Medulla oblongata (tissue), 1 donor: Measurements from ENCODE around the gene UBALD2.
"Not testable (repeated sequence)": the region's sequence is repeated elsewhere in the genome, so short reads cannot be mapped to it uniquely, and the experiment has no call there.

Experiments
- DNase-seq: peaks from one replicate; pipeline ENCODE4 v3.0.0-alpha.2; 2015; ENCODE audit errors: extremely low spot score

UBALD2 gene

DNA sequence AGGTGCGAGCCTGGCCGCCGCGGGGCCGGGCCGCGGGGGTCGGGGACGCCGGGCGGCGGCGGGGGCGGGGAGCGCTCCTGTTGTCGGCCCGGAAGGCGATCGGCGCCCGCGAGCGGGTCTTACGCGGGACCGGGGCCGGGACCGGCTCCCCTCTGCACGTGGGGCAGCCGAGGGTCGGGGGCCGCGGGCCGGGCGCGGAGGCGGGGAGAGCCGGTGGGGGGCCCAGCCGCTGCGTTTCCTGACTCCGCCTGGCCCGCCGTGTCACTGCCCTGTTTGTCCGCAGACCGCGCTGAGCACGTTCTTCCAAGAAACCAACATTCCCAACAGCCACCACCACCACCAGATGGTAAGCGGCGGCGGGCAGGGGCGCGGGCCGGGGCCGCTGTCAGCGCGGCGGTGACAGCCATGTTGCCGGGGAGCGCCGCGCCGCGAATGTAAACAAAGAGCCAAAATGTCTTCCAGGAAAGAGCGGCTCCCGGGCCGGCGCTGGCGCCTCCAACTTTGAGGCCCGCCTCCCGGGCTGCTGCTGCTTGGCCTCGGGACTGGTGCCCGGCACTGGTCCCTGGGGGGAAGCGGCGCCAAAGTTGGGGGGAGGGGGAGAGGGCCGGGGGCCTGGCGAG is 586 bp downstream of the UBALD2 start:
- DNase-seq = peak; percentile 36

DNA sequence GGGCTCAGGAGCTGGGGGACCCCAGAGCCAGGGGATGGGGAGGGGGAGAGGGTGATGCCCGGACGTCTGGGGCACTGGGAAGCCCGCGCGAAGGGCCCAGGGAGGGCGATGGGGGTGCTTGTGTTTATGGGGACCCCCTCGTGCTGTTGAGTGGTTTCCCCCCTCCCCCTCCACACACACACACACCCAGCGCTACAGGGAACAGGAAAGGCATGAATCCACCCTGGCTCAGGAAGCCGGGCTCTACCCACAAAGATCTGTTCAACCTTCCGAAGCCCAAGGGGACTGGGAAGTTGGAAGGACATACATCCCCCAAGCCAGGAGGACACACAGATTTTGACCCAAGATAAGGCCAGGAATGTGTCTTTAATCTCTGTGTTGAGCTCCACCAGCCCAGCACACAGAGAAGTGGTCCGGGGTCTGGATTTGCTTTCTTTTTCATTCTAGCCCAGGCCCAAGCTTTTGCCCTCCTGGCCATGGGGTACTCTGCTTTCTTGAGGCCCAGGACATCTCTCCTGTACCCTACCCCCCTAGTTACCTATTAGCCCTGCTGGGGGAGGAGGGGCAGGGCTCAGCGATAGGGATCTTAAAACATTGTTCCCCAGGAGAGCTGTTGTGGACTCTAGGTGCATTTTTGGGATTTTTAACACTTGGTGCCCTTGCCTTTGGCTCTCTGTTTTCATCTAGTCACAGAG is 1.2 kb downstream of the UBALD2 start:
- peak; percentile 46 for DNase-seq

DNA sequence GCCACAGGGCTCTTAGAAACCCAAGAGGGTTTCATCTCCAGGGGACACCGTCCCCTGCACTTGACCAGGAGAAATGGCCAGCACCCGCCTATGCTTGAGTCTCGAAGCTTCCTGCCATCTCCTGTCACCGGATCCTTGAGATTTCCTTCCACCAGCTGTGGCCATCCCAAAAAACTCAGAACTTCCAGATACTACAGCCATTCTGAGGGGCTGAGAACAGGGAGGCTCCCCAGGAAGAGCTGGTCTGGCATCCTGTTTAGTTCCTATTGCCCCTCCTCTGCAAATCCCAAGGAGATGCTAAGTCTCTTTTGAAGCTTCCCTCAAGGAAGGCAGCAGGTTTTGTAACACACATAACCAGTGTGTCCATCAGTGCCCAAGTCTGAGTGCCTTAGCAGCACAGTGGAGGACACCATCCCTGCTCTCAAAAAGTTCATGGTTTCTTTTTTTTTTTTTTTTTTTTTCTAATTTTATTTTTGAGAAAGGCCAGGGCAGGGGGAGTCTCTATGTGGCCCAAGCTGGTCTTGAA is 2.0 kb downstream of the UBALD2 start:
- no peak for DNase-seq

DNA sequence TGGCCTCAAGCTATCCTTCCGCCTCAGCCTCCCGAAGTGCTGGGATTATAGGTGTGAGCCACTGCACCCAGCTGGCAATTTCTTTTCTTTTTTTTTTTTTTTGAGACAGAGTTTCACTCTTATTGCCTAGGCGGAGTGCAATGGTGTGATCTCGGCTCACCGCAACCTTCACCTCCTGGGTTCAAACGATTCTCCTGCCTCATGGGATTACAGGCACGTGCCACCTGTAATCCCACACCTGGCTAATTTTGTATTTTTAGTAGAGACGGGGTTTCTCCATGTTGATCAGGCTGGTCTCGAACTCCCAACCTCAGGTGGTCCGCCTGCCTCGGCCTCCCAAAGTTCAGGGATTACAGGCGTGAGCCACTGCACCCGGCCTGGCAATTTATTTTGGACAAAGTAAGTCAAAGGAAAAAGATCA is 2.4 kb downstream of the UBALD2 start:
- DNase-seq = not testable (repeated sequence)

DNA sequence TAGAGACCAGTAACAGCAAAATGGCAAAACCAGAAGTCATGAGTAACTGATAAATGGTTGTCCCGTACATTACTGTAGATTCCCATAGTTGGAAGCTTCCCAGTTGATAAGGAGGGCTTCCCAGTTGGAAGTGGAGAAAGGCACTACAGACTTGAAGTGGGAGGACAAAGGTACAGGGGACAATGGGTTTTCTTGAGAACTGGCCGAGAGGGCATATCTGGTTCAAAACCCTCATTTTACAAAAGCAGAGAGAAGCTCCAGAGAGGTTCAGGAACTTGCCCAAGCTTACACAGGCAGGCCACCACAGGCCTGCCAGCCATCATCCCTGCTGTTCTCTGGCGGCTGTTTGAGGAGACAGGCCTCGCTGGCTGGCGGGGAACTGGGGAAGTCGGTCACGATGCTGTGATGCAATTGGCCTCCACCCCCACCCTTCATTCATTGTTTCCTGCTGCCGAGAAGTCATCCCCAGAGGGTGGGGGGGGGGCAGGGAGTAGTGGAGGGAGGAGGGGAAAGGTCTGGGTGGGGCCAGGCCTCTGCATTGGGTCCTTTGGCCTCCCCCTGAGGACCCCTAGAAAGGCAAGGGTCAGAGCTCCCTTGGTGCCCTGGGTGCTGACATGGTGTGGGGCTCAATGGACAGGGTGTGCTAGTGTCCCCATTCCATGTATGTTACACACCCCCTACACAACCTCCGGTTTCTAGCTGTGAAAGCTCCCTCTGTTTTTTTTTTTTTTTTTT is 3.0 kb downstream of the UBALD2 start:
- peak; percentile 93 for DNase-seq

DNA sequence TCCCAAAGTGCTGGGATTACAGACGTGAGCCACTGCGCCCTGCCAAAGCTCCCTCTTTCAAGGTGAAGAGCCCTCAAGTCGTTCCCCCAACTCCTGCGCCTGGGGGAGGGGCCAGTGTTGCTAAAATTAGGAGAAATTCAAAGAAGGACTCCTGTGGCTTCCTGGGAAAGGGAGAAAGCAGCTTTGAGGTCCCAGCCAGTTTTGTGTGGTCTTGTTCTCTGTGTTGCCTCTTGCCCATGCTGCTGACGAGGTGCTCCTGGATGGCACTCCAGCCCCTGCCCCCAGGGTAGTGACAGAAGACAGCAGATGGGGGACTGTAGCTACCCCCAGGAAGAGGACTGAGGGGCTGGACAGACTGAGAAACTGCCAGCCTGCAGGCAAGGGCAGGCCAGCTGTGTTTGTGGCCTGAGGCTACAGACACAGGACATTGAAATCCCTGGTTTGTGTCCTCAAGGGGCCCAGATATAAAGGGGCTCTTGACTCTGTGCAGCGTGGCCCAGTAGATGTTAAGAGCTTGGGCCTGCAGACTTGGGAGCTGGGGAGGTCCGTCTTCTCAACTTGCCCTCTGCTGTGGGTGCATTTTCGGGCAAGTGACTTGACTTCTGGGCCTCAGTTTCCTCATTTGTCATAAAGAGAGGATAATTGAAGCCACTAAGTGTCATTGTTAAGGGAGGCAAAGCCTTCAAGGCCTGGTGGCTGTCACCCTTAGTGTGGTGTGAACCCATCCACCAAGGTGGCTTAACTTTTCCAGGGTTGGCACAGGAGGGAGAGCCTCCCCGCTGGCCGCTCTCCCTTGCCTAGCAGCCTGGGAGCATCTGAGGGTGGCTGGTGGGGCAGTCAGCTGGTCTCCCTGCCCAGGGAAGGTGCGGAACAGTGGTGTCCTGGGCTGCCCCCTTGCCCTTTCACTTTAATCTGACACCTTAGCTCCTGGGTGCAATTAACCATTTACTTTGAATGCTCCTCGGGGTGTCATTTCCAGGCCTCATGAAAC is 4.1 kb downstream of the UBALD2 start:
- no peak for DNase-seq

DNA sequence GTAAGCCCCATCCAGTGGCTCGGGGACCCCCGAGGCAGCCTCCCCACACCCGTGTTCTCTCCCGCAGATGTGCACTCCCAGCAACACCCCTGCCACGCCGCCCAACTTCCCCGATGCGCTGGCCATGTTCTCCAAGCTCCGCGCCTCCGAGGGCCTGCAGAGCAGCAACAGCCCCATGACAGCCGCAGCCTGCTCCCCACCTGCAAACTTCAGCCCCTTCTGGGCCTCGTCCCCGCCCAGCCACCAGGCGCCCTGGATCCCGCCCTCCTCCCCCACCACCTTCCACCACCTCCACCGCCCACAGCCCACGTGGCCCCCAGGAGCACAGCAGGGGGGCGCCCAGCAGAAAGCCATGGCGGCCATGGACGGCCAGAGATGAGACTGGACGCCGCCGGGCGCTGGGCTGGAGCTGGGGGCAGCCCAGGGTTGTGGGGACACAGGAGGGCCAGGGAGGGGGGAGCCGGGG is 5.0 kb downstream of the UBALD2 start:
- no peak for DNase-seq

DNA sequence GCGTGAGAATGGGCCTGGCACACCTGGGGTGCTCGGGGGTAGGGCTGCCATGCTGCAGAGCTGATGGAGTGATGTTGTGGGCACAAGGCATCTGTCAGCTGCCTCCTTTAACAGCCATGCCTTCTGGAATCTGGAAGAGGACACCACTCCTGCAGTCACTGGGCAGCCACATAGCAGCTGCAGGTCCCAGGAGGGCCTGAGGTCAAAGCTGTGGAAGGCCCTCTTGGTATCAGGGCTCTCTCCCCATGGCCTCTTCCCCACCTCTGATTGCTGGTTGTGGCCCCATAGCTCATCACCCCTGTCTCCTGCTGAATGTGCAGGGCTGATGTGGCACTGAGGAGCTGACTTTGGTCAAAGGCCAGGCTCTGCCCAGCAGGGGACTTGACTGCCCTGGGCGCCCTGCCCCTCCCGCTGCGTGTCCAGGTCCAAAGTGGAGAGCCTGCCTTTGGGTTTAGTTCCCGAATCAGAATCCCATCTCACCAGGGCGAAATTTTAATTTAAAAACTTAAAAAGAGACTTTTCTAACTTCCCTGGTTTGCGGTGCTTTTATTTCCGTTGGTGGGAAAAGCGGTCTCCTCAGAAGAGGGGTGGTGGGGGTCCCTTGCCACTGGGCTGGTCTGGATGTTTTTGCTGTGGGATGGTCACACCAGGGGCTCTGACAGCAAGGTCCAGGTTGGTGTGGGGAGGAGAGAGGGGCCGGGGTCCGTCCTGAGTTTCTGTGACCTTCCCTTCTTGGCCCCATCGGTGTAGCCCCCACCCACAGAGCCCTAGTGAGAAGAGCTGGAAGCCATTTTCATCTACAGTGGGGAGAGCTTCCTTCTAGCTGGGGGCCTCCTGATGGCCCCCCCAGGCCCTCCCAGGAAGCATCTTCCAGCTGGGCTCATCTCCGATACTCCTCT is 5.9 kb downstream of the UBALD2 start:
- DNase-seq = no peak

DNA sequence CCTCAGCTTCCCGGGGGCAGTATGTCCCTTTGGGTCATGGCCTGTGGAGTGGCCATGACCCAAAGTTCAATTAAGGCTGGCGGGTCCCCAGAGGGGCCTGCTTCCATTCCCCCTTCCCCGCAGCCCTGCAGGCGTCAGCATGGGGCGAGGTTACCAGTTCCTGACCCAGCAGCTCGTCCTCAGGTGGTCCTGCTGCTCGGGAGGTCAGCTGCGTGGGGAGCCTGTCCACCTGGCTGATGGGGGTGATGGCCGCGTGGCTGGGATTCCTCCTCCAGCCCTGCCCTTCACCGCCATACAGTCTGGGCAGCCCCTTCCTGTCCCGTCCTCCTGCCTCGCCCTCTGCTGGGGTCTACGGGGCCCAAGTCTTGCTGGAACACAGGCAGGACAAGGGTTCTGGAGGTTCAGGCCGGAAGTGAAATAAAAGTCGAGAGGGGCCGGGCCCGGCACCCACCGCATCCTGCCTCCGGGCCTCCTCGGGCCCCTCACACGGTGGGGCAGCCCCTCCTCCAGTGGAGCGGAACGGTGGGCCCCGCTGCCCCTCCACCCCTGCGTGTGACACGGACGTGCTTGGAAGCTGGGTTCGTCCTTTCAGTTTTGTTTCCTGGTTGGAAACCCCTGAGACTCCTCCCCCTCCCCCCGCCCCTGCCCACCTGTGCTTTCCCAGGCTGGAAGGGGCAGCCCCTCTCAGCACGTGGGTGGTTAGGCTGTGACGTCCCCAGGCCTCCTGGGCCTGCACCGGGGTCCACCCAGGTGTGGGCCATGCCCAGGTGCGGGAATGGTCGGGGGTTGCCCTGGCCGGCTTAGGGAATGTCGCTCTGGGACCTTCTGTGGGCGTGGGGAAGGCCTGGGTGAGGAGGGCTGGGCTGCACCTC is 6.8 kb downstream of the UBALD2 start:
- no peak for DNase-seq

DNA sequence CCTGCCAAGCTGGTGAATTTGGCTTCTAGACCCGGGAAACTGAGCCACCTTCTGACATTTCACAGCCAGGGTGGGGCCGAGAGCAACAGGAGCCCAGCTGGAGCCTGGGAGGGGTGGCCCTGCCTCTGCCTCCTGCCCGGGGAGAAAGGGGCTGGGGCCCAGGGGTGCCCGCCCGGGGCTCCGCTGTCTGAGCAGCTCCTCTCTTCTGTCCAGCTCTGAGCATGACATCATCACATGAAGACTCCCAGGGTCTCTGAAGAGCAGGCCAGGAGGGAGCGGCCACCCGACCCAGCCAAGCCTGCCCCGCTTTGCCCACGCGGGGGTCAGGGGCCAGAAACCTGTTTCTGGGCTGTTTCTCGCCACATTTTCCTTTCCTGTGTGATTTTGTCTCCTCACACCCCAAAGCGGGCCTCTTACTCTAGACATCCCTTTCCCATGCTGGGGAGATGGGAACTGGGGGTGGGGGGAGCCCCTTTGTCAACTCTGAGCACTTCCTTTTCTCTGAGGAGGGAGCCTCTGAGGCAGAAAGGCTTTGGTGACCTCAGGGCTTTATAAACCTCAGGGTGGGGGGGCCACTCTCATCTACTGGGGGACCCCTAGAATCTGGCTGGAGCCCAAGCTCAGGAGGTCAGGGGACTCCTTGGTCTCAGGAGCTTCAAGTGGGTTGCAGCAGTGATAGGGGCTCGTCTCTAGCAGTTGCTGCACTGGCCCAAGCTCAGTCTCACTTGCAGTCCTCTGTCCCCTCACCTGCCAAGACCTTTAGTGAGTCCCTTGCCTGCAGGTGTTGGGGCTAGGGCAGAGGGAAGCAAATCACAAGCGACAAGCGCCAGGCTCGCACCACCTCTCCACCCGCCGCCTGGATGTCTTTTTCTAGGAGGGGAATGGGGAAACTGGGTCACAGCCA is 7.6 kb downstream of the UBALD2 start:
- DNase-seq = peak; percentile 46

DNA sequence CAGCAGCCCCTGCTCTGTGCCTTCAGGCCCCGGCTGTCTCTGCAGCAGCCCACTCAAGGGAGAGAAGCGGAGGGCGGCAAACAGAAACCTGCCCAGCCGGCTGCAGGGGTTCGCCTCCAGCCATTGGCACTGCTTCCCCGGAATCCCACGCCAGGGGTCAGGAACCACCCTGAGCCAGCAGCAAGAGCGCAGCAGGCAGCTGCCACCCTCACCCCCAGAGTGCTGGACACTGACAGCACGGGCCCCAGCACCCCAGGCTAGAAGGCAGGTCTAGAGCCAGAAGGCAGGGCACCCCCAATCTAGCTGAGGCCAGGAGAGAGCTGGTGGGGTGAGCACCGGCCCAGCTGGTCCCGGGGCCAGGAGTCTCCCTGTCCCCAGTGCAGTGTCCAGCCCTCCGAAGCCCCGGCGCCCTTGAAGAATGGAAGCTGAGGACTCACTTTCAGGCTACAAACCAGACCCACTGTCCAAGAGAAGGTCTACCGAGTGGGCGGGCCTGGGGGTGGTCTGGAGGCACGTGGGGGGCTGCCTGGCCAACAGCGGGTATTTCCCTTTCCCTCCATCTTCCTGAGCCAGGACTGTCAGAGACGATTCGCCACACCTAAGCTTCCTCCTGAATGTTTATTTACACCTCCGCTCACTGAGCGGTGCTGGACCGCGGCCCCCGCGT is 8.4 kb downstream of the UBALD2 start:
- DNase-seq = no peak

DNA sequence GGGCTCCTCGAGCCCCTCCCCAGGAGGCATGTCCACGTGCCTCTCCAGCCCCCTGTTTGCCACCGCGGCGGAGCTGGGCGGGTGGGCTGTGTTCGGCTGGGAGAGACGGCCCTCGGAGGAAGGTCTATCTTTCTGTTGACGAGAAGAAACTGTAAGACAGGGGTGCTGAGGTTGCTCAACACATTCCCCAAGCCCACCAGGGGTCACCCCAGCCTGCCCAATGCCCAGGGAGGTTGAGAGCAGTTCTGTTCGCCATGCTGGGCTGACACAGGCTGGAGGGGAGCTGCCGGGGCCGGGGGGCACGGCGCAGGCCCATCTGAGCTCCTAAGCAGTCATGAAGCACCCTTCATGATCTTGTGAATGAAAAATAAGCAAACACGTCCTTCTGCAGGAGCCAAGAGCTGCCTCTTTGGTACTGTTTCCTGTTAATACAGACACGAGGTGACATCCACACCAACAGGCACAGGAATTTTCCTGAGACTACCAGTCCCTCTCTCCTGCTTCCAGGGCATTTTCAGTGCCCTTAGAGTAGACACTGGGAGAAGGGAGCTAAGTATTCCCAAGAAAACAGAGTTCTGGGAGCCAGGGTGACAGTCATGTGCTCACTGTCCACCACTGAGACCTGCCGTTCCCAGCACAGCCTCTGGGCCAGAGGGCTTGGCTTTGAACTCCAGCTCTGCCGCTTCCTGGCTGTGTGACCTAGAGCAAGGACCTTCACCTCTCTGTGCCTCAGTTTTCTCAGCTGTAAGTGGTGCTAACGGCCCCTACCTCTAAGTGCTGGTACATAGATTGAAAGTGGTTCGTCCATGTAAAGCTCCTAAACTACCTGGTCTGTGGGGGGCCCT is 9.2 kb downstream of the UBALD2 start:
- DNase-seq = no peak

DNA sequence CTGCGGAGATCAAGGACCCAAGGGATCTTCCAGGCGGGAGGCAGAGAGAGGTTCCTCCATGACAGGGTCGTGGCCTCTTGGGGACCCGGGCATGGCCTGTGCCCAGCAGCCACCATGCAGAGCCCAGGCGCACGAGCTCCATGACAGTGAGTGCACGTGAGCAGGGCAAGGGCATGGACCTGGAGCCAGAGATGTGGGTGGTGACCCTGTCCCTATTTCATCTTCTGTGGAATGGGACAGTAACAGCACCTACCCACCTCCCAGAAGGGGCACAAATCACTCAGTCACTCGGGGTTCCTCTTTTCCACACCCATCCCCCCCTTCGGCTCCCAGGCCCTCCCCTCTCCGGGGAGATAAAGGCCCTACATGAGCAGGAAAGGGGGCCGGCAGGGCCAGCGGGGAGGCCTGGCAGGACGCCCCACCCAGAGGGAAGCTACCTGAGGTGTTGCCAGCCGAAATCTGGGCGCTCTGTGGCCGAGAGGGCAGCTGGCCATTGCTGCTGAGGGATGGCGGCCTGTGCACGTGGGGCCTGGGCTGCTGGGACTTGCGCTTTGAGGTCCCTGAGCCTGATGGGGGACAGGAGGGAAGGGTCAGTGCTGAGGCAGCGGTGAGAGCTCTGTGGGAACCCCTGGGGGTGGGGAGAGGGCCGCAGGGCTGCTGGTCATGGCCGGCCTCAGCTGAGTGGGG is 10.4 kb downstream of the UBALD2 start:
- no peak for DNase-seq

DNA sequence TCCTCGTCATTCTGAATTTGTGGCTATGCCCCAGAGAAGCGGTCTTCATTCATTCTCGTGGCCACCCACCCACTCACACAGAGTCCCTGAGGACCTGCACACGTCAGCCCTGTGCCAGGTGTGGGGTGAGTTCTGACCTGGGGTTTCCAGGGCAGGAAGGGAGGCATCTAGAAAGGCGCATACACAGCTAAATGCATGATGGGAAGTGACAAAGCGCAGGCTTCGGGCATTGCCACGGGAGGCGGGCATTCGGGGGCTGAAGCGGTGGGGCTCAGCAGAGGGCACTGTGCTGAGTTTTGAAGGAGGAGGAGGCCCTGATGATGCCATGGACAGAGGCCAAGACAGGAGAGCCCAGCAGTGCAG is 10.9 kb downstream of the UBALD2 start:
- no peak for DNase-seq

DNA sequence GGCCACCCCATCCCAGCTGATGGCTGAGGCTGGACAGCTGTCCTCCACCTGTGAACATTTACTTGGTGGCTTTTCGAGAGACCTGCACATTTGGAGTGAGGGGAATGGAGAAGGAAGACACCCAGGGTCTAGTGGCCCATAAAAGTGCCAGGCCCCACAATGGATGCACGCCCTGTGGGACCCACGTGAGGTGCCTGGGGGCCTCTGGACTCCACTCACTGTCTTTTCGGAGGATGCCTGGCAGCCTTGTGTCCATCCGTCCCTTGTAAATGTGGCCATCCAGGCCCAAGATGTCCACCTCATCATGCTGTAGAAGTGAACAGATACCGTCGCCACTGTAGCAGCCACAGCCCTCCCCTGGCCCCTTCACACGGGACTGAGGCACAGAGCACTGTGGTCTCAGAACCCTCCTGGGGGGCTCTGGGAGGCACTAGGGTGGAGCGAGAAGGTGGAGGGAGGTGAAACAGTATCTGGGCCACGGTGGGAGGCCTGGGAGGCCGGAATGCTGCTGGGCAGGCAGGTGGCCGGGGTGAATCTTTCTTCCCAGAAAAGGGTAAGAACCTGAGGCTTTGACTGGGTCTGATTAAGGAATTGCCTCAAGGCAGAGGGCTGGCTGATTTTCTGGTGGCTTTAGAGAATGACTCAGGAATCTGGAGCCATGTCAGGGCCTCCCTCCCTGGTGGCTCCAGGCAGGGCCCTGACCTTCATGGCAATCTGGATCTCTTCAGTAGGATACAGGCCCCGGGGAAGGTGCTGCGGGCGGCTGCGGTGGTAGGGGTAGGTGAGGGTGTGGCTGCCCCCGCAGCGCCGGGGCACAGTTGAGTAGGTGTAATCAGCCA is 11.5 kb downstream of the UBALD2 start:
- DNase-seq = no peak
